Measurements from ENCODE around the gene CGREF1. TPM values are rescaled to one million over a fixed set of nuclear protein-coding genes. Genes with fewer than 3 reads are reported as not detected.

The CGREF1 gene
- total RNA-seq, 2 donors from 2014 or later = not detected

DNA sequence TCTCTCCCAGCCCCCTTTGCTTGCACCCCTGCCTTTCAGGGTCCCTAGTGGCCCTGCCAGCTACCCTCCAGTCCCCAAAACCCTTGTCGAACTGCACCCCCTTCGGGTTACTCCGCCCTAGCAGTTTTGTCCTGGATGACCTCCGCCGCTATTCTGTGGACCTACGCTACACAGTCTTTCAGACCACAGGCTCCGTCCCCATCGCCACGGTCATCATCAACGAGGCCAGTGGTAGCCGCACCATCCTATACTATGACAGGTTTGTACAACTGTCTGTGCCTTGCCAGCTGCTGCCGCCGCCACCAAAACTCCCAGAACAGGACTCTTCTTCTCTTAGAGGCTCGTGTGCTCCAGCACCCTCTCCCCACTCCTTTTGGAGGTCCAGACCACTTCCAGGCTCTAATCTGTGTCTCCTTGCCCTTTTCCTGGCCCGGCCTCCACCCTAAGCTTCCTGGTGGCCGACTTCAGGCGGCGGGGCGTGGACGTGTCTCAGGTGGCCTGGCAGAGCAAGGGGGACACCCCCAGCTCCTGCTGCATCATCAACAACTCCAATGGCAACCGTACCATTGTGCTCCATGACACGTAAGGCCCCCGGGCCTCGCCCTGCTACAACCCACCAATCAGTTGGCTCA lies 24.5 kb downstream of the CGREF1 start:
- H3K36me3 Mint-ChIP-seq (ENCODE audit: low read depth) = no peaks in the 10 kb centered on the region
- ATAC-seq (no peak), DNase-seq (no peak)
- H3K27me3 Mint-ChIP-seq = no peaks in the 10 kb centered on the region
- H3K4me3 Mint-ChIP-seq = no peak overlapping the region
- H3K9me3 ChIP-seq (ENCODE audit: control insufficient read depth, low read length, poor library complexity, severe bottlenecking) = no peaks in the 10 kb centered on the region
- peaks cover 2% of the 10 kb centered on the region for H3K4me1 Mint-ChIP-seq
- peak overlapping the region; percentile 29 for H3K27ac Mint-ChIP-seq

DNA sequence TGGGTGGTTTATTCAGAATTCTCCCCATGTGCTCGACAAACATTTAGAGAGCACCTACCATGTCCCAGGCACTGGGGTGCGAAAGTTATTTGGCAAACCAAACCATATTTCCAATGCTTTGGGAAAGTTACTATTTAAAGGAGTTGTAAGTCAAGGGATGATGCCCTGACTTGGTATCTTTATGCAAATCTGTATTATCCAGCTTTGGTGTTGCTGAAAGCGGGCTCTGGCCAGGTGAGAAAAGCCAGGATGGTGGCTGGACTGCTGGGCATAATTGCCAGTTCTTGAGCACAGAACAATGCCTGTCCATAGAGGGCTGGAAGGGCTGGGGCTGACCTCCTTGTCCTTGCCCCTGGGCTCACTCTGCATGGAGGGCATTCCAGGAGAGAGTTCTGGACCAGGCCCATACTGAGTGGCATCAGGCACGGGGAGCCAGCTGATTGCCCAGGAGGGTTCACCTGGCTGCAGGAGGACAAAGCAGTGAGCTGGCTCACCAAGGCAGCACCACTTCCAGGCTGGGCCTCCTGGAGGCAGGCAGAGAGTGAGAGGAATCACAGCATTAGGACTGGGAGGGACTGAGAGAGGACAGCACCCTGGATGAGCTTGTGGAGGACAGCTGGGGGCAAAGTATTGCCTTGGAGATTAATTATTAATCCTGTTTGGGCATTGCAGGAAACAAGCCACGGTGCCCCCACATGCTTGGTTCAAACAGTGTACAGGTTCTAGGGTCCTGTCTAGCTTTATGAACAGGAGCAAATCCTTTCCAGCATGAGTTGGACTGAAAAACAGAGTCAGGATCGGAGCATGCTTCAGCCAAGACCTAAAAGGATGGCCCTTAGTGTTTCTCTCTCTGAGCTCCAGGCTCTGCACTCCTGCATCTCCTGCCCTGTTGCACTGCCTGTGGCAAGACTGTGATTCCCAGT lies 25.2 kb downstream of the CGREF1 start:
- H3K4me3 Mint-ChIP-seq = no peak overlapping the region
- peak overlapping the region; percentile 11 for H3K27ac Mint-ChIP-seq
- ATAC-seq (no peak), DNase-seq (no peak)
- no peaks in the 10 kb centered on the region for H3K9me3 ChIP-seq (ENCODE audit: control insufficient read depth, low read length, poor library complexity, severe bottlenecking)
- H3K4me1 Mint-ChIP-seq = peaks cover under 1% of the 10 kb centered on the region
- no peaks in the 10 kb centered on the region for H3K36me3 Mint-ChIP-seq (ENCODE audit: low read depth)
- H3K27me3 Mint-ChIP-seq = no peaks in the 10 kb centered on the region

DNA sequence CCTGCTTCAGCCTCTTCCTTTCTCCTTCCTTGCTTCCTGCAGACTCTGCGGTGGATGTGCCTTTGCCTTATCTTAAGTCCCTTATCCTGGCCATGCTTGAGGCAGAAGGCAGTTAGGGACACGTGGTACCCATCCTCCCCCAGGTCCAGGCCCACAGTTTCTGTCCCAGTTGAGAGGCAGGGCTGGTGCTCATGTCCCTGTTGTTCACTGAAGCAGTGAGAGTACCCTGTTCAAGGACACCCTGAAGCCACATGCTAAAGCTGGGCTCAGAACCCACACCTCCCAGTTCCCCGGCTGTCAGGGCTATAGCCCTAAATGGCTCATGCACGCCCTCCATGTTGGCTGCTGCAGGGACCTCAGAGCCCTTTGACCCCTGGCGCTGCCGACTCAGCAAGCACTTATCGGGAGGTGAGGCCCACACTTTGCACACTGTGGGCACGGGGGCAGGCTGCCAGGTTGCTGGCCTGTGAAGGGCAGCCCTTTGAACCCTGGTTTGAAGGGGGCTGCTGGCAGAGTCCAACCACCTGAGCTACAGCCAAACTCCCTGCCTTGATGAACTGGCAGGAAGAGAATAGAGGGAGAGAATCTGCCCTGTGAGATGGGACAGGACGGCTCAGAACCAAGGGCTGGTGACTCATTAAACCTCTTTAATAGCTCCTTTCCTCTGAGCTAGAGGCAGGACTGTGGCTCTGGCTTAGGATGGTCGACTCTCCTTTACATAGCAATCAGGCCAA lies 26.1 kb downstream of the CGREF1 start:
- no peaks in the 10 kb centered on the region for H3K4me1 Mint-ChIP-seq
- H3K27me3 Mint-ChIP-seq = no peaks in the 10 kb centered on the region
- no peaks in the 10 kb centered on the region for H3K9me3 ChIP-seq (ENCODE audit: control insufficient read depth, low read length, poor library complexity, severe bottlenecking)
- no peak overlapping the region for H3K4me3 Mint-ChIP-seq
- ATAC-seq = no peak
- DNase-seq = no peak
- no peaks in the 10 kb centered on the region for H3K36me3 Mint-ChIP-seq (ENCODE audit: low read depth)
- peak overlapping the region; percentile 32 for H3K27ac Mint-ChIP-seq

DNA sequence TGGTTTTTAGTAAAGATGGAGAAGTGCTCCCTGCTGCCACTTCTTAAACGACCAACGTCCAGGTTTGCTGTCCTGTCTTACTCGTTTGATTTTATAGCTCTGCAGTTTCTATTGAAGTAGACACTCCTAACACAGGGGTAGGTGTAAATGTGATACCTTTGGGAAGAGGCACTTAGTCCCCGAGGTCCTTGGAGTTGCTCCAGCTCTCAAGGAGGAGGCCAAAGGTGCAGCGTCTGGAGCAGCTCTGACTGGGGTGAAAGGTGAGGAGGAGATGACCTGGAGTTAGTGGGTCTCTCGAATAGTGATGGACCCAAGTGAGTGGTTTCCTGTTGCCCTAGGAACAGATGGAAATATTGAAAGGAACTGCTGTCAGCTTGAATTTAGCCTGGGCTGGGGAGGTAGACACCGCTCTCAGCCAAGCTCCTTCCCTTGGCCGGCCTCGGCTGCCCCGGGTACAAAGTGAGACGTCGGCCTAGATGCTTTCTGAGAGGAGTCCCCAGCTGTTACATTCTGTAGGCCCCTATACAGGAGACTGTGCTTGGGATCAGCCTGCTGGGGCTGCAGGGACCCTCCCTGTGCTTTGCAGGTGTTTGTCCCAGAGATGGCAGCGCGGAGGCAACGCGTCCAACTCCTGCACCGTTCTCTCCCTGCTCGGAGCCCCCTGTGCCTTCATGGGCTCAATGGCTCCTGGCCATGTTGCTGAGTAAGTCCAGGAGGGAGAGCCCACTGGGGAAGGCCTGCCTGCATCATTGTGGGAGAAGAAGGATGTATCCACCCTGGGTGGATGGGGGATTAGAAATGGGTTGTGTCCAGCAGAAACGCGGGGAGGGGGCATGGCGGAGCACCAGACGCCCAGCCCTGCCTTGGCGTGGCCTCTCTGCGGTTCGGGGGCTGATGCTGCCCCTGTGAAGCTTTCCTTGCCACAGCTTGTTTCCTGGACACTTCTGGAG lies 26.9 kb downstream of the CGREF1 start:
- DNase-seq = no peak
- Mint-ChIP-seq H3K36me3 (ENCODE audit: low read depth) (no peaks in the 10 kb centered on the region), H3K4me3 (no peak overlapping the region), H3K27me3 (no peaks in the 10 kb centered on the region), H3K27ac (no peak overlapping the region), H3K4me1 (no peaks in the 10 kb centered on the region)
- no peaks in the 10 kb centered on the region for H3K9me3 ChIP-seq (ENCODE audit: control insufficient read depth, low read length, poor library complexity, severe bottlenecking)
- ATAC-seq = no peak

DNA sequence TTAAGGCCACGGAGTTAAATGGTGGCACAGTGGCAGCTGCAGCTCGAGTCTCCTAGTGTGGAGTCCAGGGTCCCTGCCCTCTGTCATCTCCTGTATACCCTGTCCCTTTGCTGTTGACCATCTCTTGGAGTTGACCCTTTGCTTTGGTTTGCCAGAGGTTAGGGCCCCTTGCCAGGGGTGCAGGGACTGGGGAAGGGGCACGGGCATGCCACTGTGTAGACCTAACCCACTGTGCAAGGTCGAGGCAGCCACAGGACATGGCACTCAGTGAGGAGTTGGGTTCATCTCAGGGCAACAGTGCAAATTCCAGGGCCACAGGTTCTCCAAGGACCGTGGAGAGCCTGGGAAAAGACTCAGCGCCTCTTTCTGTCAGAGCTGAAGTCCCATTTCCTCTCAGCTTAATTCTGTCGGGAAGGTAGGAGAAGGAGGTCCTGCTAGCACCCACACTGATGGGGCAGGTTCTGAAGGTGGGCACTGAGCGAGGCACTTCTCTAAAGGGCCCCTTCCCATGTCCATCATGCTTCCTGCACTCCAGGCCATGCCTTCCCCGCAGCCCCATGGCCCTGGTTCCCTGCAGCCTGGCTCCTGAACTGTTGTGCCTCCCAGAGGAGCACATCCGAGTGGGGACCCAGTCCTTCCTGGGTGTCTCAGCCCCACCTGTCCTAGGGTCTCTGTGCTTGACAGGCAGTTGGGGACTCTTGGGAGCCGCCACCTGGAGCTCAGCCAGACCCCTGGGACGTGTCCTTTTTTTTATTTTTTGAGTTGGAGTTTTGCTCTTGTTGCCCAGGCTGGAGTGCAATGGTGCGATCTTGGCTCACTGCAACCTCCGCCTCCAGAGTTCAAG lies 29.6 kb downstream of the CGREF1 start:
- no peaks in the 10 kb centered on the region for H3K9me3 ChIP-seq (ENCODE audit: control insufficient read depth, low read length, poor library complexity, severe bottlenecking)
- no peak for DNase-seq
- Mint-ChIP-seq H3K36me3 (ENCODE audit: low read depth) (no peaks in the 10 kb centered on the region), H3K4me1 (peaks cover 7% of the 10 kb centered on the region), H3K4me3 (no peak overlapping the region), H3K27me3 (no peaks in the 10 kb centered on the region), H3K27ac (no peak overlapping the region)
- ATAC-seq = no peak

DNA sequence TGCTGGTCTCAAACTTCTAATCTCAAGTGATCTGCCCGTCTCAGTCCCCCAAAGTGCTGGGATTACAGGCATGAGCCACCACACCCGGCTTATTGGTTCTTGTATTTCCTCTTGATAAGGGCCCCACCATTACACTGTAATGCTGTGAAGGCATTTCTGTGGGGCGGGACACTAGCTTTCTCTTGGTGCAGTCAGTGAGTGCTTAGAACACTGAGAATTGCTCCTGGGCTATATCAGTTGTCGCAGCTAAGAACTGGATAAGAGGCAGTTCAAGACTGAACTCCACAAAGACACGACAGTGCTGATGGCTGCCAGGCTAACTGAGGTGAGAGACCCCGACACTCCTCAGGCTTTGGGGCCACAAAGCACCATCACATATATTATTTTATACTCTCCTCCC lies 30.3 kb downstream of the CGREF1 start:
- no peak overlapping the region for H3K27ac Mint-ChIP-seq
- no peak overlapping the region for H3K4me3 Mint-ChIP-seq
- no peaks in the 10 kb centered on the region for H3K9me3 ChIP-seq (ENCODE audit: control insufficient read depth, low read length, poor library complexity, severe bottlenecking)
- ATAC-seq (no peak), DNase-seq (no peak)
- H3K4me1 Mint-ChIP-seq = peaks cover 11% of the 10 kb centered on the region
- H3K36me3 Mint-ChIP-seq (ENCODE audit: low read depth) = no peaks in the 10 kb centered on the region
- H3K27me3 Mint-ChIP-seq = no peaks in the 10 kb centered on the region

DNA sequence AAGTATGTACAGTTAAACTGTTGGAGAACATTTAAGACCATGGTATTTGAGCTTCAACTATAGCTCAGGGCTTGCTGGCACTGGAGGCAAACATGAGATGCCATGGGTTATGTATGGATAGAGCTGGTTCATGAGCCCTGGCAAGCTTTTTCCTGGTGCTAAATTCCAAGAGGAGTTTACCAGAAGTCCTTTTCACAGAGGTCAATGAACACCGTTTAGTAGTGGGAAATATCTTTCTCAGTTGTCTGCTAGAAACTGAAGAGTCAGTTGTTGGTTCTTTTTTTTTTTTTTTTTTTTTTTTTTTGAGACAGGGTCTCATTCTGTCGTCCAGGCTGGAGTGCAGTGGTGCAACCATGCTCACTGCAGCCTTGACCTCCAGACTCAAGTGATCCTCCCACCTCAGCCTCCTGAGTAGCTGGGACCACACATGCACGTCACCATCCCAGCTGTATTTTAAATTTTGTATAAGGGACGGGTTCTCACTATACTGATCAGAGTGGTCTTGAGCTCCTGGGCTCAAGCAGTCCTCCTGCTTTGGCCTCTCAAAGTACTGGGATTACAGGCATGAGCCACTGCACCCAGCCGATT lies 31.0 kb downstream of the CGREF1 start:
- H3K27ac Mint-ChIP-seq = no peak overlapping the region
- H3K4me1 Mint-ChIP-seq = peaks cover 13% of the 10 kb centered on the region
- ATAC-seq (no peak), DNase-seq (no peak)
- H3K27me3 Mint-ChIP-seq = no peaks in the 10 kb centered on the region
- H3K36me3 Mint-ChIP-seq (ENCODE audit: low read depth) = no peaks in the 10 kb centered on the region
- peak overlapping the region; percentile 92 for H3K4me3 Mint-ChIP-seq
- H3K9me3 ChIP-seq (ENCODE audit: control insufficient read depth, low read length, poor library complexity, severe bottlenecking) = no peaks in the 10 kb centered on the region

DNA sequence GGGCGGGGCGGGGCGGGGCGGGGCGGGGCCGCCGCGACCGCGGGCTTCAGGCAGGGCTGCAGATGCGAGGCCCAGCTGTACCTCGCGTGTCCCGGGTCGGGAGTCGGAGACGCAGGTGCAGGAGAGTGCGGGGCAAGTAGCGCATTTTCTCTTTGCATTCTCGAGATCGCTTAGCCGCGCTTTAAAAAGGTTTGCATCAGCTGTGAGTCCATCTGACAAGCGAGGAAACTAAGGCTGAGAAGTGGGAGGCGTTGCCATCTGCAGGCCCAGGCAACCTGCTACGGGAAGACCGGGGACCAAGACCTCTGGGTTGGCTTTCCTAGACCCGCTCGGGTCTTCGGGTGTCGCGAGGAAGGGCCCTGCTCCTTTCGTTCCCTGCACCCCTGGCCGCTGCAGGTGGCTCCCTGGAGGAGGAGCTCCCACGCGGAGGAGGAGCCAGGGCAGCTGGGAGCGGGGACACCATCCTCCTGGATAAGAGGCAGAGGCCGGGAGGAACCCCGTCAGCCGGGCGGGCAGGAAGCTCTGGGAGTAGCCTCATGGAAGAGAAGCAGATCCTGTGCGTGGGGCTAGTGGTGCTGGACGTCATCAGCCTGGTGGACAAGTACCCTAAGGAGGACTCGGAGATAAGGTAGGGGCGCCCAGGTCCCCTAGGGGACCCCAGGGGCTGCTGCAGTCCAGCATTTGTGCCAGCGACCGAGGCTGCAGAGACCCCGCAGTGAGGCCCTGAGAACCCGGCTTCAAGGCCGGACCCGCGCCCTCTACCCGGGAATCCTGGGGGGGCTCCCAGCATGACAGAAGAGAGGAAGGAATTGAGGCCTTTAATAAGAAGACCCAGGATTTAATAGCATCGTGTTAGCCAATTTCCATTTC lies 32.0 kb downstream of the CGREF1 start, which contains the start of gene KHK:
Gene KHK (plus strand): TSS at position 49 of the 870 bp plus-strand sequence. CDS start 488 bp downstream, at position 537.
- DNase-seq = no peak
- Mint-ChIP-seq H3K36me3 (ENCODE audit: low read depth) (no peaks in the 10 kb centered on the region), H3K27me3 (no peaks in the 10 kb centered on the region), H3K4me3 (peak within 1 kb of the TSS; percentile 92), H3K4me1 (peaks cover 14% of the 10 kb centered on the region), H3K27ac (peak within 1 kb of the TSS; percentile 83)
- H3K9me3 ChIP-seq (ENCODE audit: control insufficient read depth, low read length, poor library complexity, severe bottlenecking) = no peaks in the 10 kb centered on the region
- no peak for ATAC-seq

DNA sequence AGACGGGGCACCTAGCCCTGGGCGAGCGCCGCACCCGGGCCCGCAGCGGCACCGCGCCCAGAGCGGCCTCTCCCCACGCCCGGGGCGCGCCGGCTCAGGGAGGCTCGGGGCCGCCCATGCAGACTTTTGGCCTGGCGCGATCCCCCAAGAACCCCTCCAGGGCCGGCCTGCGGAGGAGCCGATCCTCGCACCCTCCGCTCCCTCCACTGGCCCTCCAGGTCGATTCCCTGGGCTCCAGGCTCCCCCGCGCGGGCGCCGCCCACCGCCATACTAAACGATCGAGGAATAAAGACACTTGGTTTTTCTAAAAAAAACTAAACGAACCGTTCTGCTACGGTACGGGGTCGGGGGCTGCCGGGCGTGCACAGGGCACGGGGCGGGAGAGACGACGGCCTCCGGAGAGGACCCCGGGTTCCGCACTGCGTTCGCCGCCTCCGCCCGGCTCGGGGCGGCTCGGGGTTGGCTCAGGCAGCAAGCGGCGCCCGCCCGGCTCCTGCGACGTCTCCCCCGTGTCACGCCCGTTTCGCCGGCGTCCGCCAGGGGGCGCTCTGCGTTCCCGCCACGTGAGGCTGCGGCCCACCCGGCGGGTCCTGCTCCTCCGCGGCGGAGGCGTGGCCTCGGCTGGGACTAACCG lies 32.7 kb downstream of the CGREF1 start:
- no peaks in the 10 kb centered on the region for H3K36me3 Mint-ChIP-seq (ENCODE audit: low read depth)
- H3K27ac Mint-ChIP-seq = peak overlapping the region; percentile 83
- DNase-seq (peak; percentile 98 to 100 (median 99)), ATAC-seq (peak; percentile 94)
- H3K4me3 Mint-ChIP-seq = peak overlapping the region; percentile 92
- no peaks in the 10 kb centered on the region for H3K27me3 Mint-ChIP-seq
- H3K4me1 Mint-ChIP-seq = peaks cover 21% of the 10 kb centered on the region
- H3K9me3 ChIP-seq (ENCODE audit: control insufficient read depth, low read length, poor library complexity, severe bottlenecking) = no peaks in the 10 kb centered on the region

DNA sequence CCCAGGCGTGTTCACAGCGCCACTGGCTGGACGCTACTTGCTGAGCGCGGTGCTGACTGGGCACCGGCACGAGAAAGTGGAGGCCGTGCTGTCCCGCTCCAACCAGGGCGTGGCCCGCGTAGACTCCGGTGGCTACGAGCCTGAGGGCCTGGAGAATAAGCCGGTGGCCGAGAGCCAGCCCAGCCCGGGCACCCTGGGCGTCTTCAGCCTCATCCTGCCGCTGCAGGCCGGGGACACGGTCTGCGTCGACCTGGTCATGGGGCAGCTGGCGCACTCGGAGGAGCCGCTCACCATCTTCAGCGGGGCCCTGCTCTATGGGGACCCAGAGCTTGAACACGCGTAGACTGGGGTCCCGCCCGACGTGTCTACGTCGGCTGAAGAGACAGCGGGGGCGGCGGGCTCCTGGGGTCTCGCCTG lies 33.2 kb downstream of the CGREF1 start:
- Mint-ChIP-seq H3K27me3 (no peaks in the 10 kb centered on the region), H3K27ac (peak overlapping the region; percentile 83), H3K36me3 (ENCODE audit: low read depth) (no peaks in the 10 kb centered on the region), H3K4me1 (peaks cover 27% of the 10 kb centered on the region), H3K4me3 (peak overlapping the region; percentile 92)
- ATAC-seq (no peak), DNase-seq (no peak)
- no peaks in the 10 kb centered on the region for H3K9me3 ChIP-seq (ENCODE audit: control insufficient read depth, low read length, poor library complexity, severe bottlenecking)

Data from T-helper 17 cell (primary cell).